Thoracic aorta (tissue), 2 donors: ENCODE results near the gene RNASEL. TPM values are rescaled to one million over a fixed set of nuclear protein-coding genes. Genes with fewer than 3 reads are reported as not detected.

Experiments
- ATAC-seq: fragments of 150-250 bp; one replicate; pipeline ENCODE4 v1.8.0; 2017; ENCODE audit warnings: low read depth; ENCODE audit not compliant: insufficient number of reproducible peaks, low FRiP score
- DNase-seq: peaks from one replicate; pipeline ENCODE4 v3.0.0-alpha.2; 2020; ENCODE audit warnings: low spot score
- H3K27ac ChIP-seq, 2 donors: fragments of 200-600 bp; sonication (generic); 1 replicate in 1 of 2; 2 replicates in 1 of 2; pipeline ENCODE4 v1.5.1; 2016; ENCODE audit warnings: mild to moderate bottlenecking in 2 of 2, moderate library complexity in 2 of 2
- H3K27me3 ChIP-seq: fragments of 200-600 bp; sonication (generic); replicated peaks from 2 replicates; pipeline ENCODE4 v1.6.0; 2016; ENCODE audit warnings: mild to moderate bottlenecking; ENCODE audit not compliant: insufficient read depth
- H3K36me3 ChIP-seq: fragments of 200-600 bp; sonication (generic); one replicate; pipeline ENCODE4 v1.5.1; 2016
- H3K4me1 ChIP-seq, 2 donors: fragments of 200-600 bp; sonication (generic); 1 replicate in 1 of 2; 2 replicates in 1 of 2; pipeline versions ENCODE4 v1.5.1 to v1.6.0; 2016; ENCODE audit warnings: low read depth in 2 of 2, mild to moderate bottlenecking in 1 of 2; ENCODE audit not compliant: control insufficient read depth in 1 of 2
- H3K4me3 ChIP-seq: fragments of 200-600 bp; sonication (generic); 2 replicates; pipeline ENCODE4 v1.5.1; 2016; ENCODE audit warnings: mild to moderate bottlenecking
- H3K9me3 ChIP-seq: fragments of 200-600 bp; sonication (generic); 2 replicates; pipeline ENCODE4 v1.5.1; 2016
- CTCF ChIP-seq: fragments of 200-600 bp; sonication (generic); IDR thresholded peaks from one replicate; pipeline ENCODE4 v1.5.1; 2019; ENCODE audit warnings: antibody characterized with exemption
- total RNA-seq, 2 donors: library from RNA; depleted of rRNA; stranded (reverse); fragments of >200 nt; gene quantifications; one replicate each; pipeline versions ENCODE4 v1.1.0 to v1.2.3, GENCODE V29; 2016

The RNASEL gene
- total RNA-seq, 2 donors from 2014 or later, result 5.9 to 11.2 TPM

- TF ChIP-seq CTCF, result no peak
- ATAC-seq, result no peak
- no peaks in the 10 kb centered on the region for H3K27me3 ChIP-seq
- no peak for DNase-seq
- H3K36me3 ChIP-seq, result no peaks in the 10 kb centered on the region
- H3K4me1 ChIP-seq, result no peaks in the 10 kb centered on the region
- no peaks in the 10 kb centered on the region for H3K9me3 ChIP-seq
- H3K4me3 ChIP-seq, result no peak overlapping the region
- H3K27ac ChIP-seq, result no peak overlapping the region
Observed at GRCh38 chr1:182625024-182625423, 36.0 kb upstream of the RNASEL start.

DNA sequence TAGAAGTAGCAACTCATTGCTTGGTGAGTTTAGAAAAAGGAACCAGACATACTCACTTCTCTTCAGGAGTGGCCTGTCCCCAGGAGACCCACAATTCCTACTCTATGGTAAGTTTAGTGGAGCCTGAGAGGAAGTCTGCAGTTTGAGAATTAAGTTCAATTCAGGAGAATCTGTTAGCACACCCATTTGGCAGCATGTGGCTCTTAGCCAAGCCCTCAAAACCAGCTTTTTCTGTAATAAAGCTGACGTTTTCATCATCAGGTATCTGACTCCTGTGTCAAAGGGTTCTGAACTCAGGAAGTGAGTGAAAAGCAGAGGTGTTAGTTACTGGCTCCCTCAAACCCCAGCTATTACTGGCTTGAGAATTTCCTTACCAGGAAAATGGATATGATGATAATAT lies 35.5 kb upstream of the RNASEL start:
- Histone ChIP-seq H3K4me1 (no peaks in the 10 kb centered on the region), H3K27ac (no peak overlapping the region), H3K4me3 (no peak overlapping the region), H3K9me3 (no peaks in the 10 kb centered on the region), H3K27me3 (no peaks in the 10 kb centered on the region), H3K36me3 (no peaks in the 10 kb centered on the region)
- no peak for ATAC-seq
- DNase-seq, result no peak
- TF ChIP-seq CTCF, result no peak

GRCh38 chr1:182622901-182623528 lies 34.0 kb upstream of the RNASEL start:
- Histone ChIP-seq H3K36me3 (no peaks in the 10 kb centered on the region), H3K27me3 (no peaks in the 10 kb centered on the region), H3K9me3 (no peaks in the 10 kb centered on the region), H3K4me3 (no peak overlapping the region), H3K4me1 (peaks cover 0 to 4% of the 10 kb centered on the region in 2 donors), H3K27ac (no peak overlapping the region)
- no peak for DNase-seq
- no peak for TF ChIP-seq CTCF
- no peak for ATAC-seq

- Histone ChIP-seq H3K27me3 (no peaks in the 10 kb centered on the region), H3K4me1 (peaks cover 7 to 15% of the 10 kb centered on the region in 2 donors), H3K4me3 (no peak overlapping the region), H3K27ac (no peak overlapping the region), H3K36me3 (no peaks in the 10 kb centered on the region), H3K9me3 (no peaks in the 10 kb centered on the region)
- no peak for TF ChIP-seq CTCF
- ATAC-seq (no peak), DNase-seq (no peak)
Observed at GRCh38 chr1:182621906-182622305, 32.9 kb upstream of the RNASEL start.

DNA sequence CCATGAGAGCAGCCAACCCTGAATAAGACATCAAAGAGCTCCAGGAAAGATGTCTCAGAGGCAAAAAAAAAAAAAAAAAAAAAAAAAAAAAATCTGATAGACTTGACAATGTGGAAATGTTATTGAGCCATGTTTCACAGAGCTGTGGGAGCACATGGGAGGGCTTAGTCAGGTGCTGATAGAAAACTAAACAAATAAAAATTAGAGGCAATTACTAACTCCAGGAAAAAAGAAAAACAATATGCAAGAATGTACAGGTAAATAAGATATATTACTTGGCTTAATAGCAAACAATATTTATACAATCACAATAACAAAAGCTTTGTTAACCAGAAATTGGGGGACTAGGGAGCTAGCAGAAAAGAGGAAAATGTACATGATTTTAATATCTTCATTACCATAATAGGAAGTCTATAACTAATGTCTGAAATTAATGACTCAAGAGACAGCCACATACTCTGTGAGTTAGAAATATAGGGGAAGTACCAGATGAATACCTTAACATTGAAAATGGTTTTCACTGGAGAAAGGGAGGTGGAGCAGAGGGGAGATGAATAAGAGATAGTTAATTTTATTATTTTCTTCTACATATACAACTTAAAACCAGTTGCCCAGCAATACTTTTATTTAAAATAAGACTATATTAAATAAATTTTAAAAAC lies 32.0 kb upstream of the RNASEL start:
- DNase-seq, result no peak
- H3K27me3 ChIP-seq, result no peaks in the 10 kb centered on the region
- no peak for ATAC-seq

More for the DNA sequence above, 32.0 kb upstream of the RNASEL start:
- Histone ChIP-seq H3K9me3 (no peaks in the 10 kb centered on the region), H3K27ac (no peak overlapping the region), H3K4me1 (peaks cover 15 to 24% of the 10 kb centered on the region in 2 donors), H3K4me3 (no peak overlapping the region), H3K36me3 (no peaks in the 10 kb centered on the region)
- TF ChIP-seq CTCF, result no peak
